GM18505 (cell line): ENCODE data around the gene NEK4.
"Not testable (repeated sequence)": the region's sequence is repeated elsewhere in the genome, so short reads cannot be mapped to it uniquely, and the experiment has no call there.

Source experiments
- ATAC-seq: cut with Tn5 transposase; IDR thresholded peaks from one replicate; pipeline ENCODE4 v1.9.1; 2021; ENCODE audit not compliant: unreplicated experiment
- POLR2A ChIP-seq: IDR thresholded peaks from 4 replicates; pipeline ENCODE4 v1.6.1; 2011; ENCODE audit warnings: borderline replicate concordance; ENCODE audit not compliant: insufficient read depth, insufficient read length; ENCODE audit errors: extremely low read depth

Gene NEK4

GRCh38 chr3:52763466-52763865 is 7.3 kb downstream of the NEK4 start:
- no peak for TF ChIP-seq POLR2A
- ATAC-seq: no peak

DNA sequence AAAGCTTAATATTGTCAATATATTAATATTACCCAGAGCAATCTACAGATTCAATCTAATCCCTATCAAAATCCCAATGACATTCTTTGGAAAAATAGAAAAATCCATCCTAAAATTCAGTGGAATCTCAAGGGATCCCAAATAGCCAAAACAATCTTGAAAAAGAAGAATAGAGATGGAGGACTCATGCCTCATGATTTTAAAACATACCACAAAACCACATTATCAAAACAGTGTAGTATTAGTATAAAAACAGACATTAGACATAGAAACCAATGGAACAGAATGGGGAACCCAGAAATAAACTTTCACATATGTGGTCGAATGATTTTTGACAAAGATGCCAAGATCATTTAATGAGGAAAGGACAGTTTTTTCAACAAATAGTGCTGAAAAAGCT is 14.6 kb downstream of the NEK4 start:
- no peak for ATAC-seq
- no peak for TF ChIP-seq POLR2A

- no peak for TF ChIP-seq POLR2A
- no peak for ATAC-seq
These were observed 16.4 kb downstream of the NEK4 start for GRCh38 chr3:52754373-52754772.

DNA sequence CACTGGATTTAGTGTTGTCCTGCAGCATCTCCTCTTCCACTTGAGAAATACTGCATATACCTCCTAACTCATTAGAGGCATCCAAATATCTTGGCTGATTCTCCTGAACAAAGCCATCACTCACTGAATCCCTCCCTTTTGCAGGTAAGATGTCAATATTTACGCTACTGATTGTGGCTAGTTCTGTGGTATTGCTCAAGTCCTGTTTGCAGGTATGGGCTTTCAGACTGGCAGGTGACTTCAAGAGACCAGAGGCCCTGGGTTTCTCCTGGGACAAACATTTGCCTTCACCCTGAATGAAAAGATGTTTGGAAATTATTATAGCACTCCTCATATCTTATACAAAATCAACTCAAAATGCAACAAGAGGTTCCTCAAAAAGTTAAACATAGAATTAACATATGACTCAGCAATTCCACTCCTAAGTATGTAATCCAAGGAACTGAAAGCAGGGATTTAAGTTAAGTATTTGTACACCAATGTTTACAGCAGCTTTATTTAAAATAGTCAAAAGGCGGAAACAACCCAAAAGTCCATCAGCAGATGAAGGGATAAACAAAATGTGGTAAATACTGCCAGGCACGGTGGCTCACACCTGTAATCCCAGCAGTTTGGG is 18.6 kb downstream of the NEK4 start:
- no peak for ATAC-seq
- no peak for TF ChIP-seq POLR2A

- no peak for ATAC-seq
- no peak for TF ChIP-seq POLR2A
These were observed 27.0 kb downstream of the NEK4 start for GRCh38 chr3:52743721-52744120.

GRCh38 chr3:52743152-52743551 is 27.6 kb downstream of the NEK4 start:
- no peak for TF ChIP-seq POLR2A
- ATAC-seq: no peak

DNA sequence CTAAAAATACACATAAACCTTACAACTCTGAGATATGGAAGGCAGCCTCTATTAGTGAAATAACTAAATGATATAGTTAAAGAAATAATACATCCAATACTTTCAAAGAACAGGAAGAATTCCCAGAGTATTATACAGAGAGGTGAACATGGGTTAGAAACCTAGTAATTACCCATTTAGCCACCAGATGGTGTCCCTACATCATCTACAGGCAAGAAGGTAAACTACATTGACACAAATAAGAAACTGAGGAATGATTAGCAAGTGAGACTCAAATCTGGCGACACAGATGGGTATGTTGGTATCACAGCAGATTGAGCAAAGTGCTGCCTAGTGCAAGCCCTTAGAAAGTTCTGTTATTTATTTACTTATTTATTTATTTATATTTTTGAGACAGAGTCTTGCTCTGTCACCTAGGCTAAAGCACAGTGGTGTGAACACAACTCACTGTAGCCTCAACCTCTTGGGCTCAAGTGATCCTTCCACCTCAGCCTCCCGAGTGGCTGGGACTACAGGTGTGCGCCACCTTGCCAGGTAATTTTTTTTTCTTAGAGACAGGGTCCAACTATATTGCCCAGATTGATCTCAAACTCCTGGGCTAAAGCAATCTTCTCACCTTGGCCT is 28.2 kb downstream of the NEK4 start:
- no peak for ATAC-seq
- no peak for TF ChIP-seq POLR2A

DNA sequence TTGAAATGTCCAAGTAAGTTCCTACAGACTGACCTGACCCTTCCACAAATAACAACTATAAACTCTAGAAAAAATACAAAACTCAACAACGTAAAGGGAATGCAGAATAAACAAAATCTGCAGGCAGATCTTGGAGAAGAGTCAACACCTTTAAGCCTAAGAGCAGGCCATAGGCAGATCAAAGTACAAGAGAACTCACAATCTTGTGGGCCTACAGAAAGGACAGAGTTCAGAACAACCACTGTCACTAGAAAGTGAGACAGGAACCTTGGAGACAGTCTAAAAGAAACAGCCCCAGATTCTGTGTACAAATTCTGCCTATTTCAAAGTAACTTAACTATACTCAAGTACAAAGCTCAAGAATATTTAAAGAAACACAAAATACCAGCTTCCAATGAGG is 31.0 kb downstream of the NEK4 start:
- ATAC-seq: no peak

GRCh38 chr3:52733256-52733891 is 37.4 kb downstream of the NEK4 start:
- no peak for ATAC-seq
- no peak for TF ChIP-seq POLR2A

More for the DNA sequence above, 31.0 kb downstream of the NEK4 start:
- no peak for TF ChIP-seq POLR2A

- ATAC-seq: no peak
- no peak for TF ChIP-seq POLR2A
These were observed 39.1 kb downstream of the NEK4 start for GRCh38 chr3:52731590-52731989.

DNA sequence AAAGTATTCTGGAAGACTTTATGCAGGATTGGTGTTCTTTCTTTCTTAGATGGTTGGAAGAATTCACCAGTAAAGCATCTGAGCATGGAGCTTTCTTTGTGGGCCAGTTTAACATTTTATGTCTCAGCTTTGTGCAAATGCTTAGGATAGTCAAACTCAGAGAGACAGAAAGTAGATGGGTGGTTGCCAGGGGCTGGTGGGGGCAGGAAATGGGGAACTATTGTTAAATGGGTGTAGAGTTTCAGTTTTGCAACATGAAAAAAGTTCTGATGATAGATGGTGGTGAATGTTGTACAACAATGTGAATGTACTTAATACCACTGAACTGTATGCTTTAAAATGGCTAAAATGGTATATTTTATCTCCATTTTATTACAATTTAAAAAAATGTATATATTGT is 40.1 kb downstream of the NEK4 start:
- no peak for TF ChIP-seq POLR2A
- no peak for ATAC-seq

DNA sequence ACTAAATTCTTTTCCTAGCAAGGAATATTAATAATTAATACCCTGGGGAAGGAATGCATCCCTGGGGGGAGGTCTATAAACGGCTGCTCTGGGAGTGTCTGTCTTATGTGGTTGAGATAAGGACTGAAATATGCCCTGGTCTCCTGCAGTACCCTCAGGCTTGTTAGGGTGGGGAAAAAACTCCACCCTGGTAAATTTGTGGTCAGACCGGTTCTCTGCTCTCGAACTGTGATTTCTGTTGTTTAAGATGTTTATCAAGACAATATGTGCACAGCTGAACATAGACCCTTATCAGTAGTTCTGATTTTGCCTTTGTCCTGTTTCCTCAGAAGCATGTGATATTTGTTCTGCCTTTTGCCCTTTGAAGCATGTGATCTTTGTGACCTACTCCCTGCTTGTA is 42.0 kb downstream of the NEK4 start:
- not testable (repeated sequence) for ATAC-seq

- no peak for ATAC-seq
- no peak for TF ChIP-seq POLR2A
These were observed 46.2 kb downstream of the NEK4 start for GRCh38 chr3:52724511-52724910.

DNA sequence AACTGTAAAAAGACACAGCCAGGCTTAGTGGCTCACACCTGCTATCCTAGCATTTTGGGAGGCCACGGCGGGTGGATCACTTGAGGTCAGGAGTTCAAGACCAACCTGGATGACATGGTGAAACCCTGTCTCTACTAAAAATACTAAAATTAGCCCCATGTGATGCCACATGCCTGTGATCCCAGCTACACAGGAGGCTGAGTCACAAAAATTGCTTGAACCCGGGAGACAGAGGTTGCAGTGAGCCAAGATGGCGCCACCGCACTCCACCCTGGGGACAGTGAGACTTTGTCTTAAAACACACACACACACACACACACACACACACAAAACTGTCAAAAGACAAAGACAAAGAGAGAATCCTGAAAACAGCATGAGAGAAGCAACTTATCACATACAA is 46.8 kb downstream of the NEK4 start:
- no peak for TF ChIP-seq POLR2A
- no peak for ATAC-seq
